Colonic mucosa (tissue), 4 donors: Measurements from ENCODE around the gene SLC9B1. TPM values are rescaled to one million over a fixed set of nuclear protein-coding genes. Genes with fewer than 3 reads are reported as not detected.

Source experiments
- DNase-seq: peaks from one replicate; pipeline ENCODE4 v3.0.0-alpha.2; 2020
- H3K27ac ChIP-seq: fragments of 200-600 bp; one replicate; pipeline ENCODE4 v1.8.0; 2021
- H3K27me3 ChIP-seq: fragments of 200-600 bp; one replicate; pipeline ENCODE4 v1.8.0; 2021
- H3K36me3 ChIP-seq: fragments of 200-600 bp; one replicate; pipeline ENCODE4 v1.8.0; 2021
- H3K4me1 ChIP-seq: fragments of 200-600 bp; one replicate; pipeline ENCODE4 v1.8.0; 2021; ENCODE audit warnings: mild to moderate bottlenecking
- H3K4me3 ChIP-seq: fragments of 200-600 bp; one replicate; pipeline ENCODE4 v1.8.0; 2021
- H3K9ac ChIP-seq, 2 donors: one replicate each; pipeline ENCODE4 v1.7.0; 2013; ENCODE audit warnings: control low read depth in 2 of 2, low read depth in 2 of 2, low read length in 2 of 2
- H3K9me3 ChIP-seq: fragments of 200-600 bp; one replicate; pipeline ENCODE4 v1.8.0; 2021
- intact Hi-C: fragments of 100-400 bp; cut with DNase I; formaldehyde crosslinking; loops from one replicate; pipeline ENCODE4 v1.14.1; 2022
- total RNA-seq, 2 donors: library from RNA; stranded (reverse); fragmentation: NEBNext Ultra II Directional in 1 of 2; extraction: Animal tissue kit (Norgen Biotek cat#: 25700) in 1 of 2; gene quantifications; one replicate each; pipeline ENCODE4 v1.2.1, GENCODE V29; 2021
- TF ChIP-seq, protein P1 (sequence below): fragments of 200-600 bp; IDR thresholded peaks from one replicate; pipeline ENCODE4 v1.8.0; 2022; ENCODE audit warnings: antibody characterized with exemption, mild to moderate bottlenecking
- donor health status: healthy.
- donor health status: DM: no; HTN: no; CAD: no.
- donor health status: DM: no; HTN: no; CAD: no.

The SLC9B1 gene
- total RNA-seq, 2 donors from 2014 or later = not detected

DNA sequence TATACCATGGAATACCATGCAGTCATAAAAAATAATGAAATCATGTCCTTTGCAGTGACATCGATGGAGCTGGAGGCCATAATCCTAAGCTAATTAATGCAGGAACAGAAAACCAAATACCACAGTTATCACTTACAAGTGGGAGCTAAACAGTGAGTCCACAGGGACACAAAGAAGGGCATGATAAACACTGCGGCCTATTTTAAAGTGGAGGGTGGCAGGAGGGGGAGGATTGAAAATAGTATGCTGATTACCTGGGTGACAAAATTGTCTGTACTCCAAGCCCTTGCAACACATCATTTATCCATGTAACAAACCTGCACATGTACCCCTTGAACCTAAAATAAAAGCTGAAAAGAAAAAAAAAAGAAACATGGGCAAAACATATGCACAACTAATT is 16.7 kb upstream of the SLC9B1 start:
- Histone ChIP-seq H3K4me1 (no peaks in the 10 kb centered on the region), H3K27me3 (no peaks in the 10 kb centered on the region), H3K9ac (no peak overlapping the region), H3K9me3 (no peaks in the 10 kb centered on the region), H3K27ac (no peak overlapping the region), H3K4me3 (no peak overlapping the region), H3K36me3 (no peaks in the 10 kb centered on the region)
- no peak for DNase-seq
- TF ChIP-seq, protein P1, sequence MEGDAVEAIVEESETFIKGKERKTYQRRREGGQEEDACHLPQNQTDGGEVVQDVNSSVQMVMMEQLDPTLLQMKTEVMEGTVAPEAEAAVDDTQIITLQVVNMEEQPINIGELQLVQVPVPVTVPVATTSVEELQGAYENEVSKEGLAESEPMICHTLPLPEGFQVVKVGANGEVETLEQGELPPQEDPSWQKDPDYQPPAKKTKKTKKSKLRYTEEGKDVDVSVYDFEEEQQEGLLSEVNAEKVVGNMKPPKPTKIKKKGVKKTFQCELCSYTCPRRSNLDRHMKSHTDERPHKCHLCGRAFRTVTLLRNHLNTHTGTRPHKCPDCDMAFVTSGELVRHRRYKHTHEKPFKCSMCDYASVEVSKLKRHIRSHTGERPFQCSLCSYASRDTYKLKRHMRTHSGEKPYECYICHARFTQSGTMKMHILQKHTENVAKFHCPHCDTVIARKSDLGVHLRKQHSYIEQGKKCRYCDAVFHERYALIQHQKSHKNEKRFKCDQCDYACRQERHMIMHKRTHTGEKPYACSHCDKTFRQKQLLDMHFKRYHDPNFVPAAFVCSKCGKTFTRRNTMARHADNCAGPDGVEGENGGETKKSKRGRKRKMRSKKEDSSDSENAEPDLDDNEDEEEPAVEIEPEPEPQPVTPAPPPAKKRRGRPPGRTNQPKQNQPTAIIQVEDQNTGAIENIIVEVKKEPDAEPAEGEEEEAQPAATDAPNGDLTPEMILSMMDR = no peak
- intact Hi-C loops = no loop called here

DNA sequence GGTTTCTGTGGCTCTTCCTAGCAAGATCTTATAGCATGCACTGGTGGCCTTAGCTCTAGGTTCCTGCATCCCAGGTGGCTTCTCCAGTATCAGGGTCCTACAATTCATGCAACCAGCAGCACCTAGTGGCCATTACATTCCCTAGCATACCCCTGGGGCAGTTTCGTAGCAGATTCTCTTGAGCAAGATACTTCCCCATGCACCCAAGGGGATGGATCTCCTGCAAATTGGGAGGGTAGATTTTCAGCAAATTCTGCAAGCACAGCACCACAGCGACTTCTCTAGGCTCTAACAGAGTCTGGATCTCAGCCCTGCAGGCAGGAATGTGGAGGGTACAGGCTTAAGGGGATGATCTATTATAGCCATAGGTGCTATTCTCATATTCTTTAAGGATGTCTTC is 13.1 kb upstream of the SLC9B1 start:
- Histone ChIP-seq H3K9me3 (no peaks in the 10 kb centered on the region), H3K36me3 (no peaks in the 10 kb centered on the region), H3K4me1 (no peaks in the 10 kb centered on the region), H3K9ac (no peak overlapping the region), H3K27ac (no peak overlapping the region), H3K27me3 (no peaks in the 10 kb centered on the region), H3K4me3 (no peak overlapping the region)
- TF ChIP-seq, protein P1 = no peak
- intact Hi-C loops = no loop called here
- no peak for DNase-seq

DNA sequence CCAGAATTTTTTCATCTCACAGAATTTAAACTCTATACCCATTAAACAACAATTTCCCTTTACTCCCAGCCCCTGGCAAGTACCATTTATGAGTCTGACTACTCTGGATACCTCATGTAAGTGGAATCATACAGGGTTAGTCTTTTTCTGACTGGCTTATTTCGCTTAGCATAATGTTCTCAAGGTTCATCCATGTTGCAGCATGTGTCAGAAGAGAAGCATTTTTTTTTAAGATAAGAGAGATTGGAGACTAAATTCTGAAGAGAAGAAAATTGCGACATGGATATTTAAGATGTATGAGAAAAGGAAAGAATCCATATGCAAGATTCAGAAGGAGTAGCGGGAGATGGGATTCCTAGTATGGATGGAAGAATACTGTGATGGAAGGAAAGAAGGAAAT is 11.3 kb upstream of the SLC9B1 start:
- intact Hi-C loops = no loop called here
- Histone ChIP-seq H3K27me3 (no peaks in the 10 kb centered on the region), H3K27ac (no peak overlapping the region), H3K9me3 (no peaks in the 10 kb centered on the region), H3K36me3 (no peaks in the 10 kb centered on the region), H3K4me1 (no peaks in the 10 kb centered on the region), H3K4me3 (no peak overlapping the region), H3K9ac (no peak overlapping the region)
- no peak for DNase-seq
- TF ChIP-seq, protein P1 = no peak

DNA sequence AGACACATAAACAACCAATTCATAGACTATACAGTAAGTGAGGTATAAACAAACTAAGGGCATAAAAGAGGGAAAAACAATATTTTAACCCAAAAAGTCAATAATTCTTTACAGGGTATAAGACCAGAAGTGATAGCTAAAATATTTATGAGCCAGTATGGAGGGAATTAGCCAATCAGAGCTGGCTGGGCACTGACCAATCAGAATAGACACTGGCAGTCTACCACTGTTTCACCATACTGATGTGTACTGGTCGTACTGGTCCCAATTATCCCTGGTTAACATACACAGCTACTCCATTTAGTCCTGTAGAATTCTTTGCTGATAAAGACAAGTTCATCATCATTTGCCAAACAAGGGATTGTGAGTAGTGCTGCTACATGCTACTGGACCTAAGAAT is 9.8 kb upstream of the SLC9B1 start:
- no peak for DNase-seq
- Histone ChIP-seq H3K9ac (no peak overlapping the region), H3K36me3 (no peaks in the 10 kb centered on the region), H3K9me3 (no peaks in the 10 kb centered on the region), H3K4me3 (no peak overlapping the region), H3K27ac (no peak overlapping the region), H3K27me3 (no peaks in the 10 kb centered on the region), H3K4me1 (no peaks in the 10 kb centered on the region)
- intact Hi-C loops = no loop called here
- TF ChIP-seq, protein P1 = no peak

DNA sequence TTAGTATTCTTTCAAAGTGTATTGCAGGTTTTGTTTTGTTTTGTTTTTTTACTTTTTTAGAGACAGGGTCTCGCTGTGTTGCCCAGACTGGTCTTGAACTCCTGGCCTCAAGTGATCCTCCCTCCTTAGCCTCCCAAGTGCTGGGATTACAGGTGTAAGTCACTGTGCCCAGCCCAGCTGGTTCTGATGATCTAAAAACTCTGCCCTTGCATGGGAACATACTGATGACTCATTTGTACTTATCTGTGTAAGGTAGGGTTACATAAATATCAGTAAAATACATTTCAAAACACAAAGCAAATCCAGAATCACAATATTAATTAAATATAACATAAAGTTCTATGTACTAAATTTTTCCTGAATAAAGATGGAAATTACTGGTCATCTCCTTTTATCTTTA is 7.4 kb upstream of the SLC9B1 start:
- intact Hi-C loops = no loop called here
- no peak for DNase-seq
- Histone ChIP-seq H3K9ac (no peak overlapping the region), H3K4me1 (no peaks in the 10 kb centered on the region), H3K4me3 (no peak overlapping the region), H3K36me3 (no peaks in the 10 kb centered on the region), H3K27ac (no peak overlapping the region), H3K27me3 (no peaks in the 10 kb centered on the region), H3K9me3 (no peaks in the 10 kb centered on the region)
- TF ChIP-seq, protein P1 = no peak

DNA sequence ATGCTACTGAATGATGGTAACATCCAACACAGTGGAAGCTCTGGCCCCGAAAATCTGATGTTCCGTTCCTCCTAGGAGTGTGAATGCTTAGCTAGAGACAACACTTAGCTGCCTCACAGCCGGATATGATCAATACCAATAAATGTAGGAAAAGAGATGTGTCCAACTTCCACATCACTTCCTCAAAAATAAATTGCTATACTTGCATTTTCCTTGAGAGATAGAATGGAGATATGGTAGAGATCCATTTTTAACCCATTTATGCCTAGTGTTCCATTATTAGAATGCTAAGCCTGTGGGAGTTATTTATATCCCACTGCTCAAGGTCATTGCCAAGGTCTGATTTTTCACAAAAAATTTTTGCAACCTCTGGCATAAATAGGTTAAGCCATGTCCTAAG is 5.5 kb upstream of the SLC9B1 start:
- H3K27me3 ChIP-seq = no peaks in the 10 kb centered on the region
- H3K9ac ChIP-seq = no peak overlapping the region
- H3K4me1 ChIP-seq = no peaks in the 10 kb centered on the region
- H3K36me3 ChIP-seq = no peaks in the 10 kb centered on the region
- no peaks in the 10 kb centered on the region for H3K9me3 ChIP-seq
- no peak overlapping the region for H3K4me3 ChIP-seq
- TF ChIP-seq, protein P1 = no peak
- DNase-seq = no peak
- intact Hi-C loops = no loop called here
- H3K27ac ChIP-seq = no peak overlapping the region
